ENCODE results near the gene LTA. TPM values are rescaled to one million over a fixed set of nuclear protein-coding genes. Genes with fewer than 3 reads are reported as not detected.

LTA gene
- total RNA-seq, 1 donor from 2014 or later, result not detected

GRCh38 chr6:31559606-31559957 lies 12.5 kb upstream of the LTA start:
- no peak for DNase-seq (ENCODE audit: low read depth)
- no peak for TF ChIP-seq CTCF (conservative IDR thresholded peaks at IDR 0.05; ENCODE audit: low read depth, low read length)
- H3K4me3 ChIP-seq (ENCODE audit: low read depth, low read length), result no peak overlapping the region

- DNase-seq (ENCODE audit: low read depth), result no peak
Observed at GRCh38 chr6:31559958-31560696, 12.0 kb upstream of the LTA start.

GRCh38 chr6:31560697-31561058 lies 11.4 kb upstream of the LTA start:
- DNase-seq (ENCODE audit: low read depth), result no peak
- TF ChIP-seq CTCF (conservative IDR thresholded peaks at IDR 0.05; ENCODE audit: low read depth, low read length), result no peak
- H3K4me3 ChIP-seq (ENCODE audit: low read depth, low read length), result no peak overlapping the region

More at GRCh38 chr6:31559958-31560696, 12.0 kb upstream of the LTA start:
- H3K4me3 ChIP-seq (ENCODE audit: low read depth, low read length), result no peak overlapping the region
- TF ChIP-seq CTCF (conservative IDR thresholded peaks at IDR 0.05; ENCODE audit: low read depth, low read length), result peak; percentile 7

GRCh38 chr6:31567531-31568370 lies 4.3 kb upstream of the LTA start:
- H3K4me3 ChIP-seq (ENCODE audit: low read depth, low read length), result no peak overlapping the region
- no peak for DNase-seq (ENCODE audit: low read depth)
- no peak for TF ChIP-seq CTCF (conservative IDR thresholded peaks at IDR 0.05; ENCODE audit: low read depth, low read length)

GRCh38 chr6:31568537-31568961 lies 3.5 kb upstream of the LTA start:
- H3K4me3 ChIP-seq (ENCODE audit: low read depth, low read length), result no peak overlapping the region
- no peak for TF ChIP-seq CTCF (conservative IDR thresholded peaks at IDR 0.05; ENCODE audit: low read depth, low read length)
- DNase-seq (ENCODE audit: low read depth), result no peak

GRCh38 chr6:31569861-31570536 lies 2.1 kb upstream of the LTA start:
- TF ChIP-seq CTCF (conservative IDR thresholded peaks at IDR 0.05; ENCODE audit: low read depth, low read length), result no peak
- no peak for DNase-seq (ENCODE audit: low read depth)
- no peak overlapping the region for H3K4me3 ChIP-seq (ENCODE audit: low read depth, low read length)

All from epithelial cell of proximal tubule (primary cell).